GM12892 (cell line): ENCODE results near the gene DPYD.

Source experiments
- POLR2A ChIP-seq: IDR thresholded peaks from 2 replicates; pipeline ENCODE4 v1.6.1; 2011; ENCODE audit warnings: low read depth, low read length, control low read depth
- POLR2AphosphoS5 ChIP-seq: IDR thresholded peaks from 2 replicates; pipeline ENCODE4 v1.6.1; 2011; ENCODE audit warnings: low read depth, low read length, control low read depth

GRCh38 chr1:97911266-97912215 lies 9.3 kb downstream of the DPYD start:
- TF ChIP-seq POLR2AphosphoS5, result no peak
- no peak for TF ChIP-seq POLR2A
